Sigmoid colon (tissue), 7 donors: ENCODE measurements around the gene BLOC1S3. TPM values are rescaled to one million over a fixed set of nuclear protein-coding genes. Genes with fewer than 3 reads are reported as not detected.

Experiments used
- DNase-seq: peaks from one replicate; pipeline ENCODE4 v3.0.0-alpha.2; 2019
- H3K27ac ChIP-seq, 4 donors: fragments of 200-600 bp; sonication (generic); one replicate each; pipeline ENCODE4 v1.5.1; 2016 to 2019; ENCODE audit warnings: mild to moderate bottlenecking in 1 of 4
- H3K27me3 ChIP-seq, 3 donors: fragments of 200-600 bp; sonication (generic); one replicate each; pipeline ENCODE4 v1.5.1; 2019; ENCODE audit warnings: mild to moderate bottlenecking in 1 of 3
- H3K36me3 ChIP-seq, 4 donors: fragments of 200-600 bp; sonication (generic); one replicate each; pipeline ENCODE4 v1.5.1; 2016 to 2019
- H3K4me1 ChIP-seq, 4 donors: fragments of 200-600 bp; sonication (generic); one replicate each; pipeline ENCODE4 v1.5.1; 2017 to 2019
- H3K4me3 ChIP-seq, 4 donors: fragments of 200-600 bp; sonication (generic); one replicate each; pipeline ENCODE4 v1.5.1; 2017 to 2019; ENCODE audit warnings: mild to moderate bottlenecking in 2 of 4, moderate library complexity in 1 of 4
- H3K9me3 ChIP-seq, 4 donors: fragments of 200-600 bp in 3 of 4; sonication (generic) in 3 of 4; one replicate each; pipeline versions ENCODE4 v1.5.1 to v1.6.1; 2013 to 2019
- CTCF ChIP-seq, 4 experiments: fragments of 450-650 bp in 3 of 4; fragments of 200-600 bp in 1 of 4; IDR thresholded peaks; one replicate each; pipeline ENCODE4 v1.5.1; 2016 to 2019; ENCODE audit warnings: antibody characterized with exemption in 4 of 4, mild to moderate bottlenecking in 3 of 4, moderate library complexity in 2 of 4
- EP300 ChIP-seq, 4 donors: sonication (generic); formaldehyde crosslinking; IDR thresholded peaks; one replicate each; pipeline ENCODE4 v1.6.1; 2017; ENCODE audit warnings: antibody characterized with exemption in 4 of 4
- POLR2A ChIP-seq, 2 donors: fragments of 450-650 bp; IDR thresholded peaks; one replicate each; pipeline ENCODE4 v1.6.1; 2016; ENCODE audit warnings: antibody characterized with exemption in 2 of 2, mild to moderate bottlenecking in 2 of 2, moderate library complexity in 2 of 2
- POLR2AphosphoS5 ChIP-seq, 4 donors: sonication (generic); formaldehyde crosslinking; IDR thresholded peaks; one replicate each; pipeline ENCODE4 v1.6.1; 2017; ENCODE audit warnings: antibody characterized with exemption in 4 of 4
- WGBS, 2 donors: extraction: QIAGEN DNeasy Blood & Tissue Kit; methylation state at CpG; one replicate each; pipeline ENCODE4 v1.1.7; 2013; 5-methylcytosine and 5-hydroxymethylcytosine counted together
- intact Hi-C: fragments of 100-400 bp; cut with DNase I; formaldehyde crosslinking; loops from one replicate; pipeline ENCODE4 v1.15.1; 2023
- polyA plus RNA-seq, 3 donors: library from polyadenylated mRNA; stranded (reverse); fragments of 200-250 nt; gene quantifications; one replicate each; pipeline ENCODE4 v1.2.3, GENCODE V29; 2013
- total RNA-seq, 4 donors: library from RNA; depleted of rRNA; stranded (reverse); fragments of >200 nt; gene quantifications; one replicate each; pipeline ENCODE4 v1.1.0, GENCODE V29; 2016
- donor health status: healthy with polysubstance abuse.
- donor health status: Bipolar disorder and iron deficiency.
- donor health status: healthy.

The BLOC1S3 gene
- total and polyA plus RNA-seq, 7 donors, result 2.8 to 10.9 (median 6.8) TPM

GRCh38 chr19:45142016-45142725 is 36.4 kb upstream of the BLOC1S3 start:
- H3K9me3 ChIP-seq, result no peaks in the 10 kb centered on the region
- peaks cover 24 to 64% (median 37%) of the 10 kb centered on the region in 4 donors for H3K36me3 ChIP-seq
- peaks cover 0 to 11% (median 9%) of the 10 kb centered on the region in 4 donors for H3K4me1 ChIP-seq
- WGBS, 2 donors, result 93 to 95% methylated on average over 33 of the region's 33 CpGs
- no peak overlapping the region for H3K4me3 ChIP-seq
- H3K27ac ChIP-seq, result no peak overlapping the region
- TF ChIP-seq POLR2AphosphoS5 (IDR thresholded peaks at IDR 0.05) (no peak), EP300 (IDR thresholded peaks at IDR 0.05) (no peak), POLR2A (IDR thresholded peaks at IDR 0.05) (no peak), CTCF (IDR thresholded peaks at IDR 0.05) (no peak)
- intact Hi-C loops, result no loop called here
- DNase-seq, result no peak
- no peaks in the 10 kb centered on the region for H3K27me3 ChIP-seq

DNA sequence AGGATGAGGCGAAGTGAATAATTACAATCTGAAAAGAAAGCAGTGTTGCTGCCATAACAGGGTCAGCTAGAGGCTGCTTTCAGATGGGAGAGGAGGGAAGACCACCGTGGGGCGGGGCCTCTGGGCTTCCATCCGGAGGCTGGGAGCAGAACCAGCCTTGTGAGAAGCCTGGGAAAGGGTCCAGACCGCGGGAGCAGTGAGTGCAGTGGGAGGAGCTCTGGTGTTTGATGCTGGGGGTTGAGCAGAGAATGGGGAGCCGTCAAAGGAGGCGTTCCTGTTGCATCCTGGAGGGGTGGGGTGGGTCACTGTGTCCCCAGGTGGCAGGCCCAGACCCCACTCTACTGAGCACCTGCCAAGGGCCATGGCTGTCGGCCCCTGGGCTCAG is 35.9 kb upstream of the BLOC1S3 start:
- H3K4me3 ChIP-seq, result no peak overlapping the region
- TF ChIP-seq POLR2A (IDR thresholded peaks at IDR 0.05) (no peak), CTCF (IDR thresholded peaks at IDR 0.05) (no peak), EP300 (IDR thresholded peaks at IDR 0.05) (no peak), POLR2AphosphoS5 (IDR thresholded peaks at IDR 0.05) (no peak)
- 88 to 89% methylated on average over 9 of the region's 9 CpGs for WGBS, 2 donors
- no peak for DNase-seq
- peaks cover 24 to 64% (median 37%) of the 10 kb centered on the region in 4 donors for H3K36me3 ChIP-seq
- H3K27ac ChIP-seq, result no peak overlapping the region
- intact Hi-C loops, result no loop called here
- H3K27me3 ChIP-seq, result no peaks in the 10 kb centered on the region
- H3K4me1 ChIP-seq, result peaks cover 0 to 5% (median 4%) of the 10 kb centered on the region in 4 donors
- no peaks in the 10 kb centered on the region for H3K9me3 ChIP-seq

DNA sequence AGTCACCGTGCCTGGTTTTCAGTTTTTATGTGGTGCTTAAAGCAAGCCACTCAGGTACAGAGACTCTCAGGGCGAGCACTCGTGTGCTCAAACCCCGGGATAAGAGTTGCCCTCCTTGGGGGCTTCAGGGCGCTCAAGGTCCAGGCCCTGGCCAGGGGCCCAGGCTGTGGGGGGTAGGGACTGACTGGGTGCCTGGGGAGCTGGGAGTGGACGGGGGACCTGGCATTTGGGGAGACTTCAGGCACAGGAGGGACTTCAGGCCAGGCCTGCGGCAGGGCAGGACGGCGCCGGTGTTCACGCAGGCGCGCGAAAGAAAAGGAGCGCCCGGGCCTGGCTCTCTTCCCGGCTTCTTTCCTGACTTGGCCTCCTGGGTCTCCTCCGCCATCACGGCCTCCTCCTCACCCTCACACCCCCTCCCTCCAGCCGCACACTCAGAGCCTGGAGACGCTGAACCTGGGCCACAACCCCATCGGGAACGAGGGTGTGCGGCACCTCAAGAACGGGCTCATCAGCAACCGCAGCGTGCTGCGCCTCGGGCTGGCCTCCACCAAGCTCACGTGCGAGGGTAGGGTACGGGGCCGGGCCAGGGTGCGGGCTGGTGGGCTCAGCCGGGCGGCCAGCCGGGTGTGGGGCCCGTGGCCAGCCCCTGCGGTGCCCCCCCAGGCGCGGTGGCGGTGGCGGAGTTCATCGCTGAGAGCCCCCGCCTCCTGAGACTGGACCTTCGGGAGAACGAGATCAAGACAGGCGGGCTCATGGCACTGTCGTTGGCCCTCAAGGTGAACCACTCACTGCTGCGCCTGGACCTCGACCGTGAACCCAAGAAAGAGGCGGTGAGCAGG is 33.9 kb upstream of the BLOC1S3 start:
- Histone ChIP-seq H3K9me3 (no peaks in the 10 kb centered on the region), H3K4me1 (no peaks in the 10 kb centered on the region), H3K4me3 (no peak overlapping the region), H3K27me3 (peaks cover 0 to under 1% (median 0%) of the 10 kb centered on the region in 3 donors), H3K27ac (no peak overlapping the region), H3K36me3 (peaks cover 24 to 64% (median 37%) of the 10 kb centered on the region in 4 donors)
- intact Hi-C loops, result no loop called here
- TF ChIP-seq EP300 (IDR thresholded peaks at IDR 0.05), result no peak
- no peak for TF ChIP-seq POLR2A (IDR thresholded peaks at IDR 0.05)
- no peak for TF ChIP-seq CTCF (IDR thresholded peaks at IDR 0.05)
- no peak for TF ChIP-seq POLR2AphosphoS5 (IDR thresholded peaks at IDR 0.05)
- DNase-seq, result no peak
- 96 to 97% methylated on average over 53 of the region's 53 CpGs for WGBS, 2 donors

- intact Hi-C loops, result no loop called here
- no peaks in the 10 kb centered on the region for H3K9me3 ChIP-seq
- DNase-seq, result no peak
- H3K27me3 ChIP-seq, result peaks cover 2 to 10% (median 5%) of the 10 kb centered on the region in 3 donors
- no peaks in the 10 kb centered on the region for H3K4me1 ChIP-seq
- TF ChIP-seq POLR2A (IDR thresholded peaks at IDR 0.05) (no peak), POLR2AphosphoS5 (IDR thresholded peaks at IDR 0.05) (no peak), CTCF (IDR thresholded peaks at IDR 0.05) (no peak), EP300 (IDR thresholded peaks at IDR 0.05) (no peak)
- peaks cover 24 to 60% (median 37%) of the 10 kb centered on the region in 4 donors for H3K36me3 ChIP-seq
- no peak overlapping the region for H3K27ac ChIP-seq
- no peak overlapping the region for H3K4me3 ChIP-seq
- 96 to 97% methylated on average over 54 of the region's 54 CpGs for WGBS, 2 donors
These were observed 33.1 kb upstream of the BLOC1S3 start for GRCh38 chr19:45145270-45146189.
